Stimulated activated CD4-positive, alpha-beta T cell treated with anti-CD3 and anti-CD28 coated beads, Interleukin-2, amount 100 ng/mL, for 24 hours (primary cell): Measurements from ENCODE around the gene PCDHGA8.
"Not testable (repeated sequence)": the region's sequence is repeated elsewhere in the genome, so short reads cannot be mapped to it uniquely, and the experiment has no call there.

ENCODE experiments used
- DNase-seq, 2 donors: peaks; one replicate each; pipeline ENCODE4 v3.0.0-alpha.2; 2020

The PCDHGA8 gene

GRCh38 chr5:141403387-141403786 is 11.0 kb downstream of the PCDHGA8 start:
- DNase-seq = no peak

DNA sequence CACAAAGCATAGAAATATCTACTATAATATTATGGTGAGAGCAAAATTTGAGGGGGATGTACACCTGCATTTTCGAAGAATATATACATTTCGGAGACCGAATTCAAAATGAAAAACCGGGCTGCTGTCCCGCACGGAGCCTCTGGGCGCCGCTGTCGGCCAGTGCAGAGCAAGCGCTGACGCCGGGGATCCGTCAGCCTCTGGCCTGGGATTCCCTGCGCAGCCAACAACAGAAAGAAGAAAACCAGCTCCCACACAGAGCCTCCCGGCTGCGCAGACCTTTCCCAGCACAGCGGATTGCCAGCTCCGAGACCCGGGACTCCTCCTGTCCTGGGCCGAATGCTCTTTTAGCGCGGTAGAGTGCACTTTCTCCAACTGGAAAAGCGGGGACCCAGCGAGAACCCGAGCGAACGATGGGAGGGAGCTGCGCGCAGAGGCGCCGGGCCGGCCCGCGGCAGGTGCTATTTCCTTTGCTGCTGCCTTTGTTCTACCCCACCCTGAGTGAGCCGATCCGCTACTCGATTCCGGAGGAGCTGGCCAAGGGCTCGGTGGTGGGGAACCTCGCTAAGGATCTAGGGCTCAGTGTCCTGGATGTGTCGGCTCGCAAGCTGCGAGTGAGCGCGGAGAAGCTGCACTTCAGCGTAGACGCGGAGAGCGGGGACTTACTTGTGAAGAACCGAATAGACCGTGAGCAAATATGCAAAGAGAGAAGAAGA is 15.5 kb downstream of the PCDHGA8 start, which contains the start of gene PCDHGB6:
TSS of gene PCDHGB6 (plus strand) at position 232 of the 716 bp plus-strand sequence. CDS start at position 414, 182 bp downstream.
- peak; percentile 49 to 61 for DNase-seq

- no peak for DNase-seq
Observed at GRCh38 chr5:141409598-141410306, 17.3 kb downstream of the PCDHGA8 start.

DNA sequence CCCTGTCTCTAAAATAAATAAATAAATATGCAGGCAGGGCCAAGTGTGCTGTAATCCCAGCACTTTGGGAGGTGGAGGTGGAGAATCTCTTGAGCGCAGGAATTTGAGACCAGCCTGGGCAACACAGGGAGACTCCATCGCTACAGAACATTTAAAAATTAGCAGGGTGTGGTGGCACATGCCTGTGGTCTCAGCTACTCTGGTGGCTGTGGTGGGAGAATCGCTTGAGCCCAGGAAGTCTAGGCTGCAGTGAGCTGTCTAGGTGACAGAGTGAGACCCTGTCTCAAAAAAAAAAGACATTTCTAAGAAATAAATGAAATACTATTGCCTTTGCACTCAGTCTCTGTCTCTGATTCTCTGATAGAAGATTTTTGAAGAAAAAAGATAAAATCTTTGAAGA is 19.1 kb downstream of the PCDHGA8 start:
- no peak for DNase-seq

DNA sequence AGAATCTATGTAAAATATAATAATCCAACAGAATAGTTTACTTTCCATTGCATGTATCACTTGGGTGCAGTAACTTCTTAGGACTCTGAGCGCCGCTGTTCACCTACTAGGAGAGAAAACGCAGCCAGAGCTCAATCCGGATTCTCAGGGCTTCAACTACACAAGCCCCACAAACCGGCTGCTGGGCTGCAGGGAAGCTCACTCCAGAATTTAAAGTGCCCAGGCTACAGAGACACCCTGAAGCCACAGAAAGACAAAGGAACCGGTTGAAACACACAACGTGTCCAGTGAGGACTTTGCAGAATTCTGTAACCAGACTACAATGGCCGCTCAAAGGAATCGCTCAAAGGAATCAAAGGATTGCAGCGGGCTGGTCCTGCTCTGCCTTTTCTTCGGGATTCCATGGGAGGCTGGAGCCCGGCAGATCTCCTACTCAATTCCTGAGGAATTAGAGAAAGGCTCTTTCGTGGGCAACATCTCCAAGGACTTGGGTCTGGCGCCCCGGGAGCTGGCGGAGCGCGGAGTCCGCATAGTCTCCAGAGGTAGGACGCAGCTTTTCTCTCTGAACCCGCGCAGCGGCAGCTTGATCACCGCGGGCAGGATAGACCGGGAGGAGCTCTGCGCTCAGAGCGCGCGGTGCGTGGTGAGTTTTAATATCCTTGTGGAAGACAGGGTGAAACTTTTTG is 20.6 kb downstream of the PCDHGA8 start, which contains the start of gene PCDHGA10:
TSS of gene PCDHGA10 (plus strand) at position 134 of the 686 bp plus-strand sequence. CDS start at position 323, 189 bp downstream.
- DNase-seq = peak; percentile 58 to 61

- DNase-seq = no peak
Observed at GRCh38 chr5:141413540-141414069, 21.2 kb downstream of the PCDHGA8 start.

GRCh38 chr5:141414548-141415274 is 22.3 kb downstream of the PCDHGA8 start:
- DNase-seq = not testable (repeated sequence)

- DNase-seq = not testable (repeated sequence)
Observed at GRCh38 chr5:141415275-141415618, 22.8 kb downstream of the PCDHGA8 start.

DNA sequence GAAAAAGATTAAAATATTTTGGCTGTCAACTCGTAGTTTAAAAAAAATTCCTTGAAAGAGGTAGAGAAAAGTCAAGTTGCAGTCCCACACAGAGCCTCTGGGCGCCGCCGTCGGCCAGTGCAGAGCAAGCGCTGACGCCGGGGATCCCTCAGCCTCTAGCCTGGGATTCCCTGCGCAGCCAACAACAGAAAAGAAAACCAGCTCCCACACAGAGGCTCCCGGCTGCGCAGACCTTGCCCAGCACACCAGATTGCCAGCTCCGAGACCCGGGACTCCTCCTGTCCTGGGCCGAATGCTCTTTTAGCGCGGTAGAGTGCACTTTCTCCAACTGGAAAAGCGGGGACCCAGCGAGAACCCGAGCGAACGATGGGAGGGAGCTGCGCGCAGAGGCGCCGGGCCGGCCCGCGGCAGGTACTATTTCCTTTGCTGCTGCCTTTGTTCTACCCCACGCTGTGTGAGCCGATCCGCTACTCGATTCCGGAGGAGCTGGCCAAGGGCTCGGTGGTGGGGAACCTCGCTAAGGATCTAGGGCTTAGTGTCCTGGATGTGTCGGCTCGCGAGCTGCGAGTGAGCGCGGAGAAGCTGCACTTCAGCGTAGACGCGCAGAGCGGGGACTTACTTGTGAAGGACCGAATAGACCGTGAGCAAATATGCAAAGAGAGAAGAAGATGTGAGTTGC is 25.2 kb downstream of the PCDHGA8 start, which contains the start of gene PCDHGB7:
TSS of gene PCDHGB7 (plus strand) at position 184 of the 679 bp plus-strand sequence. CDS start at position 367, 183 bp downstream.
- DNase-seq = peak; percentile 49 to 72

DNA sequence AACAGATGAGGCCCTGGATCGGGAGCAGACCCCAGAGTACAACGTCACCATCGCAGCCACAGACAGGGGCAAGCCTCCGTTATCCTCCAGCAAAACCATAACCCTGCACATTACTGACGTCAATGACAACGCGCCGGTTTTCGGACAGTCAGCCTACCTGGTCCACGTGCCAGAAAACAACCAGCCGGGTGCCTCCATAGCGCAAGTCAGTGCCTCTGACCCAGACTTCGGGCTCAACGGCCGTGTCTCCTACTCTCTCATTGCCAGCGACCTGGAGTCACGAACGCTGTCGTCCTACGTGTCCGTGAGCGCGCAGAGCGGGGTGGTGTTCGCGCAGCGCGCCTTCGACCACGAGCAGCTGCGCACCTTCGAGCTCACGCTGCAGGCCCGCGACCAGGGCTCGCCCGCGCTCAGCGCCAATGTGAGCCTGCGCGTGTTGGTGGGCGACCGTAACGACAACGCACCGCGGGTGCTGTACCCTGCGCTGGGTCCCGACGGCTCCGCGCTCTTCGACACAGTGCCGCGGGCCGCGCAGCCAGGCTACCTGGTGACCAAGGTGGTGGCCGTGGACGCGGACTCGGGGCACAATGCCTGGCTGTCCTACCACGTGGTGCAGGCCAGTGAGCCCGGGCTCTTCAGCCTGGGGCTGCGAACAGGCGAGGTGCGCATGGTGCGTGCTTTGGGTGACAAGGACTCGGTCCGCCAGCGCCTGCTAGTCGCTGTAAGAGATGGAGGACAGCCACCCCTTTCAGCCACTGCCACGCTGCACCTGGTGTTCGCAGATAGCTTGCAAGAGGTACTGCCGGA is 26.8 kb downstream of the PCDHGA8 start:
- no peak for DNase-seq

DNA sequence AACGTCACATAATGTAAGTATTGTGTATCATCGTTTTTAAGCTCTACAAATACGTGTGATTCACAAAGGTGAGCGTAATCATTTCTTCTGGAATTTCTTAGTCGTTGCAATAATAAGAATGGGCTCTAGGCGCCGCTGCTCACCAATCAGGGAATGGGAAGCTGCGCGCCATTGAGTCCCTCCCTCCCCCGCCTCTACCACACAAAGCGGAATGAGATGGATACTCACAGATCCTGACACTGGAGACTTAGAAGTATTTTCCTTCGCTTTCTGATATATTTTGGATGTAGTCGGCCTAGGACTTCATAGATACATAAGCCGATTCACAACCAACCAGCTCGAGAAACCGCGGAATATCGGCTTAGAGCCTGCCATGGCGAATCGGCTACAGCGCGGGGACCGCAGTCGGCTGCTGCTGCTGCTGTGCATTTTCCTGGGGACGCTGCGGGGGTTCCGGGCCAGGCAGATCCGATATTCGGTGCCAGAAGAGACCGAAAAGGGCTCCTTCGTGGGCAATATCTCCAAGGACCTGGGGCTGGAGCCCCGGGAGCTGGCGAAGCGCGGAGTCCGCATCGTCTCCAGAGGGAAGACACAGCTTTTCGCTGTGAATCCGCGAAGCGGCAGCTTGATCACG is 28.5 kb downstream of the PCDHGA8 start, which contains the start of gene PCDHGA11:
TSS of gene PCDHGA11 (plus strand) at position 197 of the 634 bp plus-strand sequence. CDS start at position 374, 177 bp downstream.
- DNase-seq = peak; percentile 42 to 60

- DNase-seq = no peak
Observed at GRCh38 chr5:141421489-141421855, 29.0 kb downstream of the PCDHGA8 start.

GRCh38 chr5:141422742-141423291 is 30.4 kb downstream of the PCDHGA8 start:
- DNase-seq = no peak

DNA sequence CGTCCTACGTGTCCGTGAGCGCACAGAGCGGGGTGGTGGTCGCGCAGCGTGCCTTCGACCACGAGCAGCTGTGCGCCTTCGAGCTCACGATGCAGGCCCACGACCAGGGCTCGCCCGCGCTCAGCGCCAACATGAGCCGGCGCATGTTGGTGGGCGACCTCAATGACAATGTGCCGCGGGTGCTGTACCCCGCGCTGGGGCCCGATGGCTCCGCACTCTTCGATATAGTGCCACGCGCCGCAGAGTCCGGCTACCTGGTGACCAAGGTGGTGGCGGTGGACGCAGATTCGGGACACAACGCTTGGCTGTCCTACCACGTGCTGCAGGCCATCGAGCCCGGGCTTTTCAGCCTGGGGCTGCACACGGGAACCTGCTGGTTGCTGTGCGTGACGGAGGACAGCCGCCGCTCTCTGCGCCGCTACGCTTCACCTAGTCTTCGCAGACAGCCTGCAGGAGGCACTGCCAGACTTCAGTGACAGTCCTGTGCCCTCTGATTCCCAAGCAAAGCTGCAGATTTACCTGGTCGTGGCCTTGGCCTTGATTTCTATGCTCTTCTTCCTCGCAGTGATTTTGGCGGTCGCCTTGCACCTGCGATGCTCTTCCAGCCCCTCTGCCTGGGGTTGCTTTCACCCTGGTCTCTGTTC is 35.5 kb downstream of the PCDHGA8 start:
- no peak for DNase-seq

DNA sequence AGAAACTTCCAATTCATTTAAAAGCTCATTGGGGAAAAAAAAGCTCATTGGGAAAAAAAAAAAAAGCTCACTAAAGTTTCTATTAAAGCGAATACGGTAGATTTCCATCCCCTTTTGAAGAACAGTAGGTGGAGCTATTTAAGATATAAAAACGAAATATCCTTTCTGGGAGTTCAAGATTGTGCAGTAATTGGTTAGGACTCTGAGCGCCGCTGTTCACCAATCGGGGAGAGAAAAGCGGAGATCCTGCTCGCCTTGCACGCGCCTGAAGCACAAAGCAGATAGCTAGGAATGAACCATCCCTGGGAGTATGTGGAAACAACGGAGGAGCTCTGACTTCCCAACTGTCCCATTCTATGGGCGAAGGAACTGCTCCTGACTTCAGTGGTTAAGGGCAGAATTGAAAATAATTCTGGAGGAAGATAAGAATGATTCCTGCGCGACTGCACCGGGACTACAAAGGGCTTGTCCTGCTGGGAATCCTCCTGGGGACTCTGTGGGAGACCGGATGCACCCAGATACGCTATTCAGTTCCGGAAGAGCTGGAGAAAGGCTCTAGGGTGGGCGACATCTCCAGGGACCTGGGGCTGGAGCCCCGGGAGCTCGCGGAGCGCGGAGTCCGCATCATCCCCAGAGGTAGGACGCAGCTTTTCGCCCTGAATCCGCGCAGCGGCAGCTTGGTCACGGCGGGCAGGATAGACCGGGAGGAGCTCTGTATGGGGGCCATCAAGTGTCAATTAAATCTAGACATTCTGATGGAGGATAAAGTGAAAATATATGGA is 38.1 kb downstream of the PCDHGA8 start, which contains the start of gene PCDHGA12:
TSS of gene PCDHGA12 (plus strand) at position 176 of the 782 bp plus-strand sequence. CDS start at position 429, 253 bp downstream.
- peak in 1 of 2 donors; percentile 43 for DNase-seq

GRCh38 chr5:141431286-141431685 is 38.9 kb downstream of the PCDHGA8 start:
- no peak for DNase-seq

DNA sequence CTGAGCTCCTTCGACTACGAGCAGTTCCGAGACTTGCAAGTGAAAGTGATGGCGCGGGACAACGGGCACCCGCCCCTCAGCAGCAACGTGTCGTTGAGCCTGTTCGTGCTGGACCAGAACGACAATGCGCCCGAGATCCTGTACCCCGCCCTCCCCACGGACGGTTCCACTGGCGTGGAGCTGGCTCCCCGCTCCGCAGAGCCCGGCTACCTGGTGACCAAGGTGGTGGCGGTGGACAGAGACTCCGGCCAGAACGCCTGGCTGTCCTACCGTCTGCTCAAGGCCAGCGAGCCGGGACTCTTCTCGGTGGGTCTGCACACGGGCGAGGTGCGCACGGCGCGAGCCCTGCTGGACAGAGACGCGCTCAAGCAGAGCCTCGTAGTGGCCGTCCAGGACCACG is 39.9 kb downstream of the PCDHGA8 start:
- not testable (repeated sequence) for DNase-seq

GRCh38 chr5:141432726-141433125 is 40.3 kb downstream of the PCDHGA8 start:
- DNase-seq = not testable (repeated sequence)
